Astrocyte (in vitro differentiated cells and primary cell): ENCODE data around the gene WNT11. TPM values are rescaled to one million over a fixed set of nuclear protein-coding genes. Genes with fewer than 3 reads are reported as not detected.

Experiments
- DNase-seq: peaks from one replicate; pipeline ENCODE4 v3.0.0-alpha.2; 2010; ENCODE audit warnings: low read depth
- FAIRE-seq: peaks from 2 replicates; lab custom pipeline; 2011; peaks lifted over from hg19 to GRCh38; lab: Jason Lieb, UNC
- H2AFZ ChIP-seq: 2 replicates; pipeline ENCODE4 v1.6.0; 2012; ENCODE audit warnings: low read depth, low read length, inconsistent platforms
- H3K27ac ChIP-seq: 2 replicates; pipeline ENCODE4 v1.5.1; 2011; ENCODE audit warnings: low read depth, low read length, inconsistent platforms
- H3K27me3 ChIP-seq: 2 replicates; pipeline ENCODE4 v1.6.0; 2011; ENCODE audit warnings: low read length, inconsistent platforms; ENCODE audit not compliant: insufficient read depth
- H3K36me3 ChIP-seq: 2 replicates; pipeline ENCODE4 v1.5.1; 2011; ENCODE audit warnings: low read length, inconsistent platforms; ENCODE audit not compliant: insufficient read depth
- H3K4me1 ChIP-seq: 2 replicates; pipeline ENCODE4 v1.5.1; 2011; ENCODE audit warnings: low read length, inconsistent platforms; ENCODE audit not compliant: insufficient read depth
- H3K4me2 ChIP-seq: 2 replicates; pipeline ENCODE4 v1.6.0; 2012; ENCODE audit warnings: low read length, inconsistent platforms
- H3K4me3 ChIP-seq: 2 replicates; pipeline ENCODE4 v1.5.1; 2011; ENCODE audit warnings: low read depth, mild to moderate bottlenecking, low read length, inconsistent platforms; ENCODE audit not compliant: insufficient read depth
- H3K79me2 ChIP-seq: 2 replicates; pipeline ENCODE4 v1.6.0; 2012; ENCODE audit warnings: mild to moderate bottlenecking, low read length, inconsistent platforms; ENCODE audit not compliant: insufficient read depth
- H3K9ac ChIP-seq: 2 replicates; pipeline ENCODE4 v1.6.0; 2012; ENCODE audit warnings: mild to moderate bottlenecking, low read length, inconsistent platforms
- H3K9me3 ChIP-seq: 2 replicates; pipeline ENCODE4 v1.5.1; 2012; ENCODE audit warnings: low read depth, mild to moderate bottlenecking, low read length, inconsistent platforms; ENCODE audit not compliant: insufficient read depth
- H4K20me1 ChIP-seq: 2 replicates; pipeline ENCODE4 v1.6.0; 2012; ENCODE audit warnings: low read length, inconsistent platforms; ENCODE audit not compliant: insufficient read depth
- H3K27ac Mint-ChIP-seq: one replicate; pipeline ENCODE4 v1.8.0; 2021; ENCODE audit warnings: mild to moderate bottlenecking, mixed read lengths; ENCODE audit not compliant: unreplicated experiment
- H3K27me3 Mint-ChIP-seq: one replicate; pipeline ENCODE4 v1.8.0; 2021; ENCODE audit warnings: low read depth, mixed read lengths; ENCODE audit not compliant: unreplicated experiment
- H3K36me3 Mint-ChIP-seq: one replicate; pipeline ENCODE4 v1.8.0; 2021; ENCODE audit warnings: low read depth, mixed read lengths; ENCODE audit not compliant: unreplicated experiment
- H3K4me1 Mint-ChIP-seq: one replicate; pipeline ENCODE4 v1.8.0; 2021; ENCODE audit warnings: low read depth, mixed read lengths; ENCODE audit not compliant: unreplicated experiment
- H3K4me3 Mint-ChIP-seq: one replicate; pipeline ENCODE4 v1.8.0; 2021; ENCODE audit warnings: mild to moderate bottlenecking, moderate library complexity, mixed read lengths; ENCODE audit not compliant: unreplicated experiment
- H3K9me3 Mint-ChIP-seq: one replicate; pipeline ENCODE4 v1.8.0; 2021; ENCODE audit warnings: mild to moderate bottlenecking, mixed read lengths; ENCODE audit not compliant: unreplicated experiment
- EZH2 ChIP-seq: IDR thresholded peaks from 2 replicates; pipeline ENCODE4 v1.6.1; 2012; ENCODE audit warnings: mild to moderate bottlenecking, low read length, inconsistent platforms; ENCODE audit not compliant: insufficient read depth
- total RNA-seq: library from RNA; stranded (reverse); gene quantifications from 2 replicates; pipeline ENCODE4 v1.2.1, GENCODE V29; 2021
- TF ChIP-seq, protein P1 (sequence below): IDR thresholded peaks from 2 replicates; pipeline ENCODE4 v1.5.1; 2011; ENCODE audit warnings: low read depth, mild to moderate bottlenecking, inconsistent platforms, low read length, moderate library complexity; ENCODE audit not compliant: insufficient read depth

Gene WNT11
- total RNA-seq, 1 donor from 2014 or later = 1.3 TPM

DNA sequence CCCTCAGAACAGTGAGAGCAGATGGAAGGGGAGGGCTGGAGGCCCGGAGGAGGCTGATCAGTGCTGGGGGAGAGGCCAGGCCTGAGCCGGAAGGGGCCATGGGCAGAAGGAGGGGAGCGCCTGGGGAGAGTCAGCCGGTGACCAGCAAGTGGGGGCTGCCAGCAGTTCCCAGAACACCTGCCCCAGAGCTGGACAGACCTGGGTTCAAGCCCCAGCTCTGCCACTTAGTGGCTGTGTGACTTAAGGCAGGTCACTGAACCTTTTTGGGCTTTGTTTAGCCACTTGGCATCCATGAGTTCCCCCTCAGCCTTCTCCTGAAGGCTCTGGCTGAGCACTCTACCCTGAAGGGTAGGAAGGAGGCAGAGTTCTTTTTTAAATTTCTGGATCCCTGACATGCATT lies 17.4 kb downstream of the WNT11 start:
- H3K4me3 Mint-ChIP-seq = no peak overlapping the region

DNA sequence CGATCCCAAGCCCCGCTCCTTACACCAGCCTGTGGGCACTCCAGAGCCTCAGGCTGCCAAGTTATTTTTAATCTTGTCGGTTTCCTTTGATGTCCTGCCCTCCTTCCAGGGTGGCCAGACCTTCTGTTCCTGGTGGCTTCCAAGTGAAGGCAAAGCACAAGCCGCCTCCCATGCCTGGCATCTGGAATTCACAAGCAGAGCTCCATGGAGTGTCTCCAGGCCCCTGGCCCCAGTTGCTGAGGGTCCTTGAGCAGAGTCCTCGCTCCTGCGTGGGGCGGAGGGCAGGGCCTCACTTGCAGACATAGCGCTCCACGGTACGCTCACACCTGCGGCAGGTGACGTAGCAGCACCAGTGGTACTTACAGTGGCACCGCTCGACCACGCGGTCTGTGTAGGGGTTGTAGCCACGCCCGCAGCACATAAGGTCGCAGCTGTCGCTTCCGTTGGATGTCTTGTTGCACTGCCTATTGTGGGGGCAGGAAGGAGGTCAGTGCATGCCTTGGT lies 19.5 kb downstream of the WNT11 start:
- Histone ChIP-seq H3K4me3 (no peak overlapping the region), H3K79me2 (no peaks in the 10 kb centered on the region), H2AFZ (no peak overlapping the region), H3K9me3 (no peaks in the 10 kb centered on the region), H3K27ac (no peak overlapping the region), H3K9ac (no peak overlapping the region), H3K27me3 (peaks cover 2% of the 10 kb centered on the region), H4K20me1 (no peaks in the 10 kb centered on the region), H3K4me1 (peaks cover 4% of the 10 kb centered on the region), H3K4me2 (no peak overlapping the region), H3K36me3 (no peaks in the 10 kb centered on the region)
- FAIRE-seq (no peak), DNase-seq (no peak)
- Mint-ChIP-seq H3K4me3 (no peak overlapping the region), H3K36me3 (peaks cover 7% of the 10 kb centered on the region), H3K27me3 (peaks cover 40% of the 10 kb centered on the region), H3K27ac (no peak overlapping the region), H3K4me1 (peaks cover 8% of the 10 kb centered on the region), H3K9me3 (no peaks in the 10 kb centered on the region)
- TF ChIP-seq EZH2 = no peak
- TF ChIP-seq, protein P1, sequence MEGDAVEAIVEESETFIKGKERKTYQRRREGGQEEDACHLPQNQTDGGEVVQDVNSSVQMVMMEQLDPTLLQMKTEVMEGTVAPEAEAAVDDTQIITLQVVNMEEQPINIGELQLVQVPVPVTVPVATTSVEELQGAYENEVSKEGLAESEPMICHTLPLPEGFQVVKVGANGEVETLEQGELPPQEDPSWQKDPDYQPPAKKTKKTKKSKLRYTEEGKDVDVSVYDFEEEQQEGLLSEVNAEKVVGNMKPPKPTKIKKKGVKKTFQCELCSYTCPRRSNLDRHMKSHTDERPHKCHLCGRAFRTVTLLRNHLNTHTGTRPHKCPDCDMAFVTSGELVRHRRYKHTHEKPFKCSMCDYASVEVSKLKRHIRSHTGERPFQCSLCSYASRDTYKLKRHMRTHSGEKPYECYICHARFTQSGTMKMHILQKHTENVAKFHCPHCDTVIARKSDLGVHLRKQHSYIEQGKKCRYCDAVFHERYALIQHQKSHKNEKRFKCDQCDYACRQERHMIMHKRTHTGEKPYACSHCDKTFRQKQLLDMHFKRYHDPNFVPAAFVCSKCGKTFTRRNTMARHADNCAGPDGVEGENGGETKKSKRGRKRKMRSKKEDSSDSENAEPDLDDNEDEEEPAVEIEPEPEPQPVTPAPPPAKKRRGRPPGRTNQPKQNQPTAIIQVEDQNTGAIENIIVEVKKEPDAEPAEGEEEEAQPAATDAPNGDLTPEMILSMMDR = no peak

More for the DNA sequence above, 17.4 kb downstream of the WNT11 start:
- Histone ChIP-seq H3K9me3 (no peaks in the 10 kb centered on the region), H3K27ac (no peak overlapping the region), H2AFZ (no peak overlapping the region), H3K9ac (no peak overlapping the region), H4K20me1 (no peaks in the 10 kb centered on the region), H3K79me2 (no peaks in the 10 kb centered on the region), H3K4me1 (peaks cover 4% of the 10 kb centered on the region), H3K36me3 (no peaks in the 10 kb centered on the region), H3K4me2 (no peak overlapping the region), H3K27me3 (peaks cover 2% of the 10 kb centered on the region), H3K4me3 (no peak overlapping the region)
- no peak for FAIRE-seq
- Mint-ChIP-seq H3K36me3 (peaks cover 7% of the 10 kb centered on the region), H3K27ac (peak overlapping the region; percentile 21), H3K4me1 (peaks cover 8% of the 10 kb centered on the region), H3K27me3 (peaks cover 34% of the 10 kb centered on the region), H3K9me3 (no peaks in the 10 kb centered on the region)
- no peak for DNase-seq
- TF ChIP-seq, protein P1 = no peak
- TF ChIP-seq EZH2 = no peak

DNA sequence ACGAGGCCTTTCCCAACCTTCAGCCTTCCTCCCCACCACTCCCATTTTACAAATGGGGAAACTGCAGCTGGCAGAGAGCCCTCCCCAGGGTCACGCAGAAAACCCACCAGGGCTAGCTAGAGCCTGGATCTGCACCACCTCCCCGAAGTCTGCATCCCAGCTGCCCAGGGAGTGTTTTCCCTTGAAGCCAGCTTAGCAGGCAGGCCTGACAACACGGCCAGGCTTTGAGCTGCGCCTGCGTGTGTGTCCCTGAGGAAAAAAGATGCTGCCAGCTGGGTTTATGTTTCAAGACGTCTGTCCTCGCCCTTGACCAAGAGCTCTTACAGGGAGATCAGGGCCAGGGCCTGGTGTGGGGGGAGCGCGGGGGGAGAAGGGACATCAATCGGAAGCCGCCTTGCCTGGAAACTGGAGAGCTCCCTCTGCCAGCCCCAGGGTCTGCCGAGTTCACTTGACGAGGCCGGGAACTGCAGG lies 20.3 kb downstream of the WNT11 start:
- Histone ChIP-seq H2AFZ (peak overlapping the region; percentile 34), H3K4me2 (no peak overlapping the region)
- TF ChIP-seq, protein P1 = no peak
- no peak for TF ChIP-seq EZH2

More for the DNA sequence above, 20.3 kb downstream of the WNT11 start:
- DNase-seq (no peak), FAIRE-seq (no peak)
- Histone ChIP-seq H3K36me3 (no peaks in the 10 kb centered on the region), H3K27ac (no peak overlapping the region), H3K4me1 (peaks cover 4% of the 10 kb centered on the region), H3K4me3 (no peak overlapping the region), H3K9ac (no peak overlapping the region), H3K27me3 (no peaks in the 10 kb centered on the region), H4K20me1 (no peaks in the 10 kb centered on the region), H3K79me2 (no peaks in the 10 kb centered on the region), H3K9me3 (no peaks in the 10 kb centered on the region)
- Mint-ChIP-seq H3K27me3 (peaks cover 34% of the 10 kb centered on the region), H3K9me3 (no peaks in the 10 kb centered on the region), H3K4me3 (no peak overlapping the region), H3K27ac (no peak overlapping the region), H3K4me1 (peaks cover 8% of the 10 kb centered on the region), H3K36me3 (peaks cover 7% of the 10 kb centered on the region)
